HepG2 (cell line): ENCODE measurements around the gene CCNB2. TPM values are rescaled to one million over a fixed set of nuclear protein-coding genes. Genes with fewer than 3 reads are reported as not detected.
A peak's percentile ranks its signal among the peaks of the same experiment; 100 is the strongest.

ENCODE experiments used
- ARNT2 ChIP-seq: sonication (generic); formaldehyde crosslinking; IDR thresholded peaks from 2 replicates; pipeline ENCODE4 v1.8.0; 2022; ENCODE audit warnings: mild to moderate bottlenecking, low read depth, missing genetic modification reagents, moderate library complexity
- FOSL2 ChIP-seq: sonication (generic); formaldehyde crosslinking; IDR thresholded peaks from 2 replicates; pipeline ENCODE4 v1.4.0; 2020; ENCODE audit warnings: missing genetic modification reagents
- HNF4A ChIP-seq: sonication (generic); formaldehyde crosslinking; IDR thresholded peaks from 2 replicates; pipeline ENCODE4 v1.4.0; 2020; ENCODE audit warnings: missing genetic modification reagents
- JUND ChIP-seq: sonication (generic); formaldehyde crosslinking; IDR thresholded peaks from 2 replicates; pipeline ENCODE4 v1.8.0; 2022; ENCODE audit warnings: mild to moderate bottlenecking, missing genetic modification reagents
- MAFK ChIP-seq, 2 experiments: IDR thresholded peaks in 1 of 2; conservative IDR thresholded peaks in 1 of 2; 2 replicates each; pipeline ENCODE4 v1.6.1; 2011; ENCODE audit warnings: improper control_type of control experiment in 2 of 2, low read length in 2 of 2
- NR2F1 ChIP-seq, 2 experiments: fragments of 450-650 bp in 1 of 2; formaldehyde crosslinking in 1 of 2; IDR thresholded peaks; 2 replicates each; pipeline versions ENCODE4 v1.5.0 to v1.6.1; 2016 to 2020; ENCODE audit warnings: mild to moderate bottlenecking in 1 of 2, missing compliant biosample characterization in 1 of 2, missing genetic modification reagents in 1 of 2, moderate library complexity in 1 of 2
- PAXIP1 ChIP-seq: sonication (generic); formaldehyde crosslinking; conservative IDR thresholded peaks from 2 replicates; pipeline ENCODE4 v1.4.0; 2020; ENCODE audit warnings: mild to moderate bottlenecking, missing genetic modification reagents, moderate library complexity
- RAD21 ChIP-seq: fragments of 450-650 bp; formaldehyde crosslinking; IDR thresholded peaks from 2 replicates; pipeline ENCODE4 v1.5.0; 2020; ENCODE audit warnings: mild to moderate bottlenecking
- RARA ChIP-seq: IDR thresholded peaks from 2 replicates; pipeline ENCODE4 v1.6.1; 2016; ENCODE audit warnings: missing genetic modification reagents, missing compliant biosample characterization
- SALL1 ChIP-seq: sonication (generic); formaldehyde crosslinking; IDR thresholded peaks from 2 replicates; pipeline ENCODE4 v1.8.0; 2022; ENCODE audit warnings: mild to moderate bottlenecking, missing genetic modification reagents
- TFE3 ChIP-seq: IDR thresholded peaks from 2 replicates; pipeline ENCODE4 v1.6.1; 2016
- ZNF317 ChIP-seq: sonication (generic); formaldehyde crosslinking; IDR thresholded peaks from 2 replicates; pipeline ENCODE4 v1.5.0; 2020; ENCODE audit warnings: mild to moderate bottlenecking, missing genetic modification reagents
- ZNF460 ChIP-seq: sonication (generic); formaldehyde crosslinking; IDR thresholded peaks from 2 replicates; pipeline ENCODE4 v1.5.1; 2020; ENCODE audit warnings: missing genetic modification reagents, mild to moderate bottlenecking, borderline replicate concordance
- ZNF775 ChIP-seq: sonication (generic); formaldehyde crosslinking; IDR thresholded peaks from 2 replicates; pipeline ENCODE4 v1.4.0; 2020; ENCODE audit warnings: missing genetic modification reagents, mild to moderate bottlenecking, moderate library complexity, borderline replicate concordance
- polyA plus RNA-seq, 8 experiments: library from polyadenylated mRNA; depleted of rRNA in 3 of 8; stranded (reverse) in 7 of 8; unstranded in 1 of 8; fragments of >200 nt; fragmentation: Illumina TruSeq in 4 of 8; extraction: Trizol in 4 of 8; gene quantifications; 2 replicates each; pipeline versions ENCODE4 v1.2.1 to v1.2.3, GENCODE V29; 2011 to 2016; ENCODE audit warnings: low read depth in 4 of 8, missing spikeins in 1 of 8, mixed read lengths in 1 of 8; ENCODE audit not compliant: insufficient read depth in 1 of 8
- total RNA-seq, 5 experiments: library from RNA; depleted of rRNA; stranded (reverse); fragments of >200 nt; fragmentation: Illumina TruSeq; extraction: Trizol; gene quantifications; 2 replicates each; pipeline ENCODE4 v1.2.3, GENCODE V29; 2016; ENCODE audit warnings: low read depth in 1 of 5
- TF ChIP-seq, protein P1 (sequence below): sonication (generic); formaldehyde crosslinking; IDR thresholded peaks from 2 replicates; pipeline ENCODE4 v1.5.1; 2020; ENCODE audit warnings: mild to moderate bottlenecking, missing genetic modification reagents, moderate library complexity
- TF ChIP-seq, protein P2 (sequence below): sonication (generic); formaldehyde crosslinking; IDR thresholded peaks from 2 replicates; pipeline ENCODE4 v1.5.0; 2020; ENCODE audit warnings: missing genetic modification reagents
- TF ChIP-seq, protein P3 (sequence below): sonication (generic); formaldehyde crosslinking; conservative IDR thresholded peaks from 2 replicates; pipeline ENCODE4 v1.4.0; 2020; ENCODE audit warnings: missing genetic modification reagents

Gene CCNB2
- total and polyA plus RNA-seq, 2 of the 13 experiments (the other 11 are each of a cell fraction or from before 2014, with no cell fraction given): 43.5 to 80.9 TPM

DNA sequence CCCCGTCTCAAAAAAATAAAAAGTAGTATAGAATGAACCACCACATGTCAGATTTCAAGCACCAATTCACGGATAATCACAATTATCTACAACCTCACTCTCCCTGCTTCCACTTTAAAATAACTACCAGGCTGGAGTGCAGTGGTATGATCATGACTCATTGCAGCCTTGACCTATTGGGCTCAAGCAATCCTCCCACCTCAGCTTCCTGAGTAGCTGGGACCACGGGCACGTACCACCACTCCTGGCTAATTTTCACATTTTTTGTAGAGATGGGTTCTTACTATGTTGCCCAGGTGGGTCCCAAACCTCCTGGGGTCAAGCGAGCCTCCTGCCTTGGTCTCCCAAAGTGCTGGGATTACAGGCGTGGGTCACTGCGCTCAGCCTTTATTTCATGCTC lies 63.6 kb downstream of the CCNB2 start (continued):
- TF ChIP-seq PAXIP1 (CRISPR knock-in tag) (peak; percentile 50; the same call in 1 of the 2 replicates), ZNF775 (CRISPR knock-in tag) (no peak), HNF4A (peak; percentile 14; the same call in 1 of the 2 replicates), JUND (peak; percentile 70; the same call in 1 of the 2 replicates), ARNT2 (no peak), NR2F1 (CRISPR knock-in tag; IDR thresholded peaks at IDR 0.05) (0 out of 4 replicates have a peak, but pooled peaks of 1 of the 2 experiments have one; percentile 23), MAFK (conservative IDR thresholded peaks at IDR 0.05 in 1 of 2, IDR thresholded peaks at IDR 0.05 in 1 of 2; ENCODE audit: low read length in 2 of 2) (no peak), ZNF460 (0 out of 2 replicates have a peak, but pooled peaks have one; percentile 24), SALL1 (0 out of 2 replicates have a peak, but pooled peaks have one; percentile 34), FOSL2 (CRISPR knock-in tag) (peak; percentile 95), ZNF317 (CRISPR knock-in tag) (0 out of 2 replicates have a peak, but pooled peaks have one; percentile 29), RAD21 (CRISPR knock-in tag) (no peak), TFE3 (CRISPR knock-in tag) (peak; percentile 24; the same call in 1 of the 2 replicates), RARA (CRISPR knock-in tag) (peak; percentile 21; the same call in 1 of the 2 replicates)
- TF ChIP-seq, protein P1, sequence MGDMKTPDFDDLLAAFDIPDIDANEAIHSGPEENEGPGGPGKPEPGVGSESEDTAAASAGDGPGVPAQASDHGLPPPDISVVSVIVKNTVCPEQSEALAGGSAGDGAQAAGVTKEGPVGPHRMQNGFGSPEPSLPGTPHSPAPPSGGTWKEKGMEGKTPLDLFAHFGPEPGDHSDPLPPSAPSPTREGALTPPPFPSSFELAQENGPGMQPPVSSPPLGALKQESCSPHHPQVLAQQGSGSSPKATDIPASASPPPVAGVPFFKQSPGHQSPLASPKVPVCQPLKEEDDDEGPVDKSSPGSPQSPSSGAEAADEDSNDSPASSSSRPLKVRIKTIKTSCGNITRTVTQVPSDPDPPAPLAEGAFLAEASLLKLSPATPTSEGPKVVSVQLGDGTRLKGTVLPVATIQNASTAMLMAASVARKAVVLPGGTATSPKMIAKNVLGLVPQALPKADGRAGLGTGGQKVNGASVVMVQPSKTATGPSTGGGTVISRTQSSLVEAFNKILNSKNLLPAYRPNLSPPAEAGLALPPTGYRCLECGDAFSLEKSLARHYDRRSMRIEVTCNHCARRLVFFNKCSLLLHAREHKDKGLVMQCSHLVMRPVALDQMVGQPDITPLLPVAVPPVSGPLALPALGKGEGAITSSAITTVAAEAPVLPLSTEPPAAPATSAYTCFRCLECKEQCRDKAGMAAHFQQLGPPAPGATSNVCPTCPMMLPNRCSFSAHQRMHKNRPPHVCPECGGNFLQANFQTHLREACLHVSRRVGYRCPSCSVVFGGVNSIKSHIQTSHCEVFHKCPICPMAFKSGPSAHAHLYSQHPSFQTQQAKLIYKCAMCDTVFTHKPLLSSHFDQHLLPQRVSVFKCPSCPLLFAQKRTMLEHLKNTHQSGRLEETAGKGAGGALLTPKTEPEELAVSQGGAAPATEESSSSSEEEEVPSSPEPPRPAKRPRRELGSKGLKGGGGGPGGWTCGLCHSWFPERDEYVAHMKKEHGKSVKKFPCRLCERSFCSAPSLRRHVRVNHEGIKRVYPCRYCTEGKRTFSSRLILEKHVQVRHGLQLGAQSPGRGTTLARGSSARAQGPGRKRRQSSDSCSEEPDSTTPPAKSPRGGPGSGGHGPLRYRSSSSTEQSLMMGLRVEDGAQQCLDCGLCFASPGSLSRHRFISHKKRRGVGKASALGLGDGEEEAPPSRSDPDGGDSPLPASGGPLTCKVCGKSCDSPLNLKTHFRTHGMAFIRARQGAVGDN (CRISPR knock-in tag): peak; percentile 24; the same call in 1 of the 2 replicates
- TF ChIP-seq, protein P2, sequence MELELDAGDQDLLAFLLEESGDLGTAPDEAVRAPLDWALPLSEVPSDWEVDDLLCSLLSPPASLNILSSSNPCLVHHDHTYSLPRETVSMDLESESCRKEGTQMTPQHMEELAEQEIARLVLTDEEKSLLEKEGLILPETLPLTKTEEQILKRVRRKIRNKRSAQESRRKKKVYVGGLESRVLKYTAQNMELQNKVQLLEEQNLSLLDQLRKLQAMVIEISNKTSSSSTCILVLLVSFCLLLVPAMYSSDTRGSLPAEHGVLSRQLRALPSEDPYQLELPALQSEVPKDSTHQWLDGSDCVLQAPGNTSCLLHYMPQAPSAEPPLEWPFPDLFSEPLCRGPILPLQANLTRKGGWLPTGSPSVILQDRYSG (CRISPR knock-in tag): no peak
- TF ChIP-seq, protein P3, sequence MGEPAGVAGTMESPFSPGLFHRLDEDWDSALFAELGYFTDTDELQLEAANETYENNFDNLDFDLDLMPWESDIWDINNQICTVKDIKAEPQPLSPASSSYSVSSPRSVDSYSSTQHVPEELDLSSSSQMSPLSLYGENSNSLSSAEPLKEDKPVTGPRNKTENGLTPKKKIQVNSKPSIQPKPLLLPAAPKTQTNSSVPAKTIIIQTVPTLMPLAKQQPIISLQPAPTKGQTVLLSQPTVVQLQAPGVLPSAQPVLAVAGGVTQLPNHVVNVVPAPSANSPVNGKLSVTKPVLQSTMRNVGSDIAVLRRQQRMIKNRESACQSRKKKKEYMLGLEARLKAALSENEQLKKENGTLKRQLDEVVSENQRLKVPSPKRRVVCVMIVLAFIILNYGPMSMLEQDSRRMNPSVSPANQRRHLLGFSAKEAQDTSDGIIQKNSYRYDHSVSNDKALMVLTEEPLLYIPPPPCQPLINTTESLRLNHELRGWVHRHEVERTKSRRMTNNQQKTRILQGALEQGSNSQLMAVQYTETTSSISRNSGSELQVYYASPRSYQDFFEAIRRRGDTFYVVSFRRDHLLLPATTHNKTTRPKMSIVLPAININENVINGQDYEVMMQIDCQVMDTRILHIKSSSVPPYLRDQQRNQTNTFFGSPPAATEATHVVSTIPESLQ (CRISPR knock-in tag): no peak
